HG02870 (cell line): ENCODE results near the gene WNT10A.

Experiments used
- ATAC-seq: cut with Tn5 transposase; IDR thresholded peaks from one replicate; pipeline ENCODE4 v1.9.1; 2021; ENCODE audit warnings: mild to moderate bottlenecking, moderate library complexity; ENCODE audit not compliant: unreplicated experiment

Gene WNT10A

GRCh38 chr2:218892693-218893348, 12.2 kb downstream of the WNT10A start:
- ATAC-seq, result peak; percentile 31

GRCh38 chr2:218893349-218894150, 12.9 kb downstream of the WNT10A start:
- no peak for ATAC-seq

GRCh38 chr2:218894151-218894879, 13.7 kb downstream of the WNT10A start:
- ATAC-seq, result no peak

- ATAC-seq, result no peak
These were observed 14.2 kb downstream of the WNT10A start for GRCh38 chr2:218894880-218895157.

- ATAC-seq, result no peak
These were observed 14.7 kb downstream of the WNT10A start for GRCh38 chr2:218895326-218895725.

GRCh38 chr2:218895759-218896500, 15.3 kb downstream of the WNT10A start:
- peak; percentile 10 for ATAC-seq

- ATAC-seq, result peak; percentile 70
These were observed 16.1 kb downstream of the WNT10A start for GRCh38 chr2:218896501-218897393.

- no peak for ATAC-seq
These were observed 16.9 kb downstream of the WNT10A start for GRCh38 chr2:218897394-218898108.

- peak; percentile 32 for ATAC-seq
These were observed 17.6 kb downstream of the WNT10A start for GRCh38 chr2:218898109-218898878.

- ATAC-seq, result no peak
These were observed 18.5 kb downstream of the WNT10A start for GRCh38 chr2:218899147-218899546.

GRCh38 chr2:218902427-218902826, 21.8 kb downstream of the WNT10A start:
- ATAC-seq, result no peak

- ATAC-seq, result no peak
These were observed 23.5 kb downstream of the WNT10A start for GRCh38 chr2:218904176-218904575.

GRCh38 chr2:218908721-218909619, 28.3 kb downstream of the WNT10A start:
- peak; percentile 89 for ATAC-seq

GRCh38 chr2:218910741-218911140, 30.1 kb downstream of the WNT10A start:
- ATAC-seq, result no peak

GRCh38 chr2:218920504-218920903, 39.9 kb downstream of the WNT10A start:
- ATAC-seq, result no peak

- no peak for ATAC-seq
These were observed 44.1 kb downstream of the WNT10A start for GRCh38 chr2:218924757-218925156.

- no peak for ATAC-seq
These were observed 44.8 kb downstream of the WNT10A start for GRCh38 chr2:218925434-218925833.

- ATAC-seq, result no peak
These were observed 46.8 kb downstream of the WNT10A start for GRCh38 chr2:218927422-218927821.
